Measurements from ENCODE around the gene POM121L12.

The POM121L12 gene

GRCh38 chr7:53035499-53036412, at the start of gene POM121L12:
TSS of gene POM121L12 (plus strand) at chr7:53035633. CDS start at chr7:53035672, 39 bp downstream.
- no peak for DNase-seq

GRCh38 chr7:52992001-52992400, 43.4 kb upstream of the POM121L12 start:
- DNase-seq, result no peak

GRCh38 chr7:52992479-52993162, 42.8 kb upstream of the POM121L12 start:
- no peak for DNase-seq

GRCh38 chr7:52995676-52996075, 39.8 kb upstream of the POM121L12 start:
- no peak for DNase-seq

GRCh38 chr7:53001221-53001620, 34.2 kb upstream of the POM121L12 start:
- no peak for DNase-seq

GRCh38 chr7:53002389-53002788, 33.0 kb upstream of the POM121L12 start:
- no peak for DNase-seq

- DNase-seq, result no peak
Measured at GRCh38 chr7:53003653-53004445, 31.6 kb upstream of the POM121L12 start.

- no peak for DNase-seq
Measured at GRCh38 chr7:53013925-53014324, 21.5 kb upstream of the POM121L12 start.

GRCh38 chr7:53015463-53015862, 20.0 kb upstream of the POM121L12 start:
- no peak for DNase-seq

- no peak for DNase-seq
Measured at GRCh38 chr7:53022893-53023292, 12.5 kb upstream of the POM121L12 start.

GRCh38 chr7:53048638-53049037, 13.2 kb downstream of the POM121L12 start:
- DNase-seq, result no peak

- no peak for DNase-seq
Measured at GRCh38 chr7:53050433-53050832, 15.0 kb downstream of the POM121L12 start.

GRCh38 chr7:53059591-53059990, 24.2 kb downstream of the POM121L12 start:
- DNase-seq, result no peak

- DNase-seq, result no peak
Measured at GRCh38 chr7:53060066-53060465, 24.6 kb downstream of the POM121L12 start.

- DNase-seq, result no peak
Measured at GRCh38 chr7:53062796-53063195, 27.4 kb downstream of the POM121L12 start.

GRCh38 chr7:53068673-53069072, 33.2 kb downstream of the POM121L12 start:
- DNase-seq, result no peak

- no peak for DNase-seq
Measured at GRCh38 chr7:53070883-53071282, 35.5 kb downstream of the POM121L12 start.
